Esophagus (tissue), 2 donors: ENCODE data around the gene SETD2. TPM values are rescaled to one million over a fixed set of nuclear protein-coding genes. Genes with fewer than 3 reads are reported as not detected.

Source experiments
- H3K27ac ChIP-seq, 2 donors: one replicate each; pipeline ENCODE4 v1.5.1; 2013; ENCODE audit warnings: low read depth in 2 of 2, mild to moderate bottlenecking in 2 of 2, inconsistent platforms in 1 of 2, low read length in 1 of 2, moderate library complexity in 1 of 2
- H3K27me3 ChIP-seq, 2 donors: one replicate each; pipeline ENCODE4 v1.6.1; 2013; ENCODE audit warnings: low read length in 2 of 2, control low read depth in 1 of 2, mild to moderate bottlenecking in 1 of 2; ENCODE audit not compliant: insufficient read depth in 2 of 2, control insufficient read depth in 1 of 2
- H3K36me3 ChIP-seq, 2 donors: one replicate each; pipeline ENCODE4 v1.6.1; 2013; ENCODE audit warnings: low read length in 1 of 2; ENCODE audit not compliant: control insufficient read depth in 2 of 2, insufficient read depth in 2 of 2
- H3K4me1 ChIP-seq, 2 donors: one replicate each; pipeline ENCODE4 v1.6.1; 2013; ENCODE audit warnings: low read length in 1 of 2; ENCODE audit not compliant: control insufficient read depth in 2 of 2, insufficient read depth in 2 of 2
- H3K4me3 ChIP-seq, 2 donors: one replicate each; pipeline ENCODE4 v1.5.1; 2013; ENCODE audit warnings: low read length in 2 of 2, mild to moderate bottlenecking in 2 of 2, low read depth in 1 of 2, moderate library complexity in 1 of 2
- H3K9me3 ChIP-seq, 2 donors: one replicate each; pipeline ENCODE4 v1.6.1; 2013; ENCODE audit warnings: mild to moderate bottlenecking in 2 of 2, low read depth in 1 of 2, low read length in 1 of 2, moderate library complexity in 1 of 2; ENCODE audit not compliant: control insufficient read depth in 2 of 2, insufficient read depth in 1 of 2
- WGBS, 2 donors: extraction: QIAGEN DNeasy Blood & Tissue Kit; methylation state at CpG; one replicate each; pipeline ENCODE4 v1.1.7; 2013; 5-methylcytosine and 5-hydroxymethylcytosine counted together
- polyA plus RNA-seq, 2 donors: library from polyadenylated mRNA; stranded (reverse); fragments of 200-250 nt; gene quantifications; one replicate each; pipeline ENCODE4 v1.2.3, GENCODE V29; 2013
- donor health status: healthy with polysubstance abuse.
- donor health status: Bipolar disorder and iron deficiency.

The SETD2 gene
- polyA plus RNA-seq, 2 donors = 9.0 to 11.7 TPM

DNA sequence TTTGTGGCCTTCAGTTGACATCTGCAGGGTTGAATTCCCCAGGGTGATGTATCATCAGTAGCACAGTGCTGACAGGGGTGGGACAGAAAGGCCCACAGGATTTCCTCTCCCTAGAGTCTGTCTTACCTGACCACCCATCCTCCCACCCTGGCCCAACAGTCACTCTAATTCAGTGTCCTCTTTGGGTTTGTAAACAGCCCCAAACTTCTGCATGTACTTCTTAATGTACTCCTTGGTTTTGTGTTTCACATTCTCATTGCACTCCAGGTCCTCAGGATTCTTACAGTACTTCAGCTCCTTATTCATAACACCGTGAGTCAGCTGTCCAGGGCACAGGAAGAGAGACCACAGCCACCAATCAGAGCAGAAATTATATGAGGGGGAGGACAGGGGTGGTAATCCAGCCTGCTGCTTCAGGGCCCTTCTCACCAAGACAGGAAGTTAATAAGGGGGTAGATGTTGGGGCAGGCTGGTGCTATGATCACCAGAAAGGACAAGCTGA is 146.9 kb downstream of the SETD2 start:
- Histone ChIP-seq H3K27me3 (no peaks in the 10 kb centered on the region), H3K27ac (no peak overlapping the region), H3K4me1 (no peaks in the 10 kb centered on the region), H3K9me3 (no peaks in the 10 kb centered on the region), H3K36me3 (peaks cover 0 to 20% of the 10 kb centered on the region in 2 donors), H3K4me3 (no peak overlapping the region)
- 57 to 65% methylated on average over 1 of the region's 1 CpG for WGBS, 2 donors

DNA sequence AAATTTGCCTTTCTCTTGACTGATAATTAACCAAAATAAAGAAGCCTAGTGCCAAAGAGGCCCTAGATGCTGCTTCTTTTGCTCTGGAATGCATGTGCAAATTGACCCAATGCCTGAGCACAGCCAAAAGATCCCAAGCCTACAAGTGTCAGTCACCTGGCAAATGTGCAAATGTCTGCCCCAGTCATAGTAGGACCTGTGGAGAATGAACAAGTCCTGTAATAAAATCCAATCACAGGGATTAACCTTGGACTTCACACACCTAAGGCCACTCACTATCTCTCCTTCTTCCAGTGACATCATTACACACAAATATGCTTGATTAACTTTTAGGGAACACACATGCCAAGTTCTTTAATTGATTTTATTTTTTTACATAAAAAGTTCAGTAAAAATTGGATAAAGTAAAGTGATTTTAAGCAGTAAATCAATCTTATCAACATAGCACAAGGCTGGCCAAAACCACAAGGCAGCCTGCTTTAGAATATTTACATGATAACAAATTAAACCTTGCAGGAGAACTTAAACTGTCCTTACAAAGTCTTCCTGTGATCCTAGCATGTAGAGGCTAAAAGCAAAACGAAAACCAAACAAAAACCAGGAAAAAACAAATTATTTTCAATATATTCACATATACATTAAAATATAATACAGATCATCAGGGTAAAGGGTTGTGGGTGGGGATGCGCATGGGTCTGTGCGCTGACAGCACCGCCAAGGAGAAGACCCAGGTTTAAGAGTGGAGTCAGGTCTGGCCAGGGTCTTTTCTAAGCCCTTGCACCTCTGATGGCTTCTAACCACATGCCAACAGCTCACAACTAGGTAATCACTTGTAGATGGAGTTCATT is 147.6 kb downstream of the SETD2 start:
- no peaks in the 10 kb centered on the region for H3K9me3 ChIP-seq
- H3K27ac ChIP-seq = no peak overlapping the region
- no peak overlapping the region for H3K4me3 ChIP-seq
- H3K27me3 ChIP-seq = no peaks in the 10 kb centered on the region
- 84 to 91% methylated on average over 4 of the region's 4 CpGs for WGBS, 2 donors
- H3K4me1 ChIP-seq = no peaks in the 10 kb centered on the region
- H3K36me3 ChIP-seq = peaks cover 0 to 20% of the 10 kb centered on the region in 2 donors

DNA sequence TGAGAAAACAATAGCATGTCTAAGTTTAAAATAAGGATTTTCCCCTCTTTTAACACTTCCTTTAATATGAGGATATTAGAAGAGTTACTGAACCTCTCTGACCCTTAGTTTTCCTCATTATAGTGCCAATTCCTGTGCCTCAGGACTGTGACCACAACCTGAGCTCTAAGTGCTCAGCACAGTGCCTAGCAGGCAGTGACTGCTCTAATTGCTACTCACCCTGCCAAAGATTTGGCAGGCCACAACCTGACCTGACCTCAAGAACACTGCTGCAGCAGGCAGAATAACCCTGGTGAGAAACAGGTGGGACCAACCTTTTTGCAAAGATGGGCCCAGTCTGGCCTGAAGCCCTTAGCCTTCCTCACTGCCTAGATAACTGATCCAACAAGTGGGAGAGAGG is 148.8 kb downstream of the SETD2 start:
- H3K27me3 ChIP-seq = no peaks in the 10 kb centered on the region
- H3K27ac ChIP-seq = no peak overlapping the region
- H3K36me3 ChIP-seq = peaks cover 0 to 23% of the 10 kb centered on the region in 2 donors
- H3K9me3 ChIP-seq = no peaks in the 10 kb centered on the region
- no peak overlapping the region for H3K4me3 ChIP-seq
- H3K4me1 ChIP-seq = peaks cover 0 to 1% of the 10 kb centered on the region in 2 donors

DNA sequence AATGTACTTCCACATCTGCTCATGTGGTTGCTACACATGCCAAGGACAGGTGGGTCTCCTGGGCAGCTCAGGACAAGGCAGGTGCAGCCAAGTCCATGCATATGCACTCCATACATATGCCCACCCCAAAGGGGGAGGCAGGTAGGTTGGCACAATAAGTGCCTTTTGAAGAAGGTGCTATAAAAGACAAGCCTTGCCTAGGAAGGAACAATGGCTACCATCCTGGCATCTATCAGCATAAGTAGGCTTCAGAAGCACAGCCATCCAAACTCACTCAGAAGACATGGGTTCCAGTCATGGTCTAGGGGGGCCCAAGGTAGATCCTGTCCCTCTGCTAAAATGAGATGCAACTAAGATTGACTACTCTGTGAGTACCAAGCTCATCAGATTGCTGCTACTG is 149.9 kb downstream of the SETD2 start:
- Histone ChIP-seq H3K36me3 (peaks cover 0 to 22% of the 10 kb centered on the region in 2 donors), H3K27ac (no peak overlapping the region), H3K4me3 (no peak overlapping the region), H3K27me3 (no peaks in the 10 kb centered on the region), H3K9me3 (no peaks in the 10 kb centered on the region), H3K4me1 (peaks cover 0 to 9% of the 10 kb centered on the region in 2 donors)

DNA sequence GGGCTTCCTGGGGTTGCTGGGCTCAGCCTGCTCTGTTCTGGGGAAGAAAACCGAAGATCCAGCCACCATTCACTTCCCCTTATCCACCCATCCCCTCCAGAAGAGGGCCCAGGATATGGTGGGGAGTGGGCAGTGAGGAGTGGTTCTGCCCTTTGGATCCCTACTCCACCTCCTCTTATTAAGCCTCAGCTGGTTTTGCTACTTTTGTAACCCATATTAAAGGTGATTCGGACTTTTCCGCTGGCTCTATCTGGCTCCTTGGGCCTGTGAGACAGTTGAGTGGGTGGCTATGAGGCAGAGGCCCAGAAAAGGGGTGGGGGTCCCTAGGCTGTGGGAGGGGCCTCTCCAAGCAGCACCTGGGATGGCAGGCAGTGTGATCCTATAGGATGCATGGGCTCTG is 150.7 kb downstream of the SETD2 start:
- peaks cover 0 to 11% of the 10 kb centered on the region in 2 donors for H3K4me1 ChIP-seq

DNA sequence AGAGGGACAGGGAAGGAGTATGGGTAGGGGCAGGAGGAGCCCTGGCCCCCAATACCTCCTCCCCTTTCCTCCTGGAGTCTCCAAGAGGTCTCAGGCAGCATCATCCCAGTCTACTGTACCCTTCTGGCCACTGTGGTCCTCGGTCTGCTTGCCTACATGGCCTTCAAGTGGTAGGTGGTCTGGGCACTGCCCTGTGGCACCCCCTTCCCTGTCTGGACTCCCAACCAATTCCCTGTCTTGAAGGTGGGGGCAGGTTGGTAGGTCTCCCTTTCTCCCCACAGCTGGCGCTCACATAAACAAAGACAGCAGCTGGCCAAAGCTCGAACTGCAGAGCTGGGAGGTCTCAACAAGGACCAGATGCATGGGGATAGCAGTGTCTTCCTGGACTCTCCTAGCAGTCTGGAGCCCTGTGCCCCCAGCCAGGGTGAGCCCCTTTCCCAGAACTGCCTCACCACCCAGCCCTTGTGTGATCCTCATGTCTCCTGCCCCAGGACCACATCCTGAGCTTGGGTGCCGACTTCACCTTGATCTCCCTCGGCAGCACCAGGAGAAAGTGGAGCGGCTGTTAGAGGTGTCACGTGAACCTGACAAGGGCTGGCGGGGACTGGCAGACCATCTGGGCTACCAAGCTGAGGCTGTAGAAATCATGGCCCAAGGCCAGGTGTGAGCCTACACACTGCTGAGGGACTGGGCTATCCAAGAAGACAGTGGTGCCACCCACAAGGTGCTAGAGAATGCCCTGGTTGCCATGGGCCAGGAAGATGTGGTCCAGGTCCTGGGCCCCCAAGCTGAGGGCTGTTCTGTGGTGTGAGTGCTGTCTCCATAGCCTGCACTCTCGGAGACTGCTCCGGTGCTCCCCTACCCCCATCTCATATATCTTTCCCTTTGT is 151.3 kb downstream of the SETD2 start:
- Histone ChIP-seq H3K4me3 (no peak overlapping the region), H3K27me3 (no peaks in the 10 kb centered on the region), H3K4me1 (peaks cover 0 to 11% of the 10 kb centered on the region in 2 donors), H3K36me3 (peaks cover 0 to 33% of the 10 kb centered on the region in 2 donors), H3K9me3 (no peaks in the 10 kb centered on the region), H3K27ac (no peak overlapping the region)
- WGBS, 2 donors = 82 to 87% methylated on average over 10 of the region's 10 CpGs

More for the DNA sequence above, 150.7 kb downstream of the SETD2 start:
- Histone ChIP-seq H3K27me3 (no peaks in the 10 kb centered on the region), H3K4me3 (no peak overlapping the region), H3K9me3 (no peaks in the 10 kb centered on the region), H3K36me3 (peaks cover 0 to 28% of the 10 kb centered on the region in 2 donors), H3K27ac (no peak overlapping the region)
- WGBS, 2 donors = 78 to 92% methylated on average over 3 of the region's 3 CpGs

DNA sequence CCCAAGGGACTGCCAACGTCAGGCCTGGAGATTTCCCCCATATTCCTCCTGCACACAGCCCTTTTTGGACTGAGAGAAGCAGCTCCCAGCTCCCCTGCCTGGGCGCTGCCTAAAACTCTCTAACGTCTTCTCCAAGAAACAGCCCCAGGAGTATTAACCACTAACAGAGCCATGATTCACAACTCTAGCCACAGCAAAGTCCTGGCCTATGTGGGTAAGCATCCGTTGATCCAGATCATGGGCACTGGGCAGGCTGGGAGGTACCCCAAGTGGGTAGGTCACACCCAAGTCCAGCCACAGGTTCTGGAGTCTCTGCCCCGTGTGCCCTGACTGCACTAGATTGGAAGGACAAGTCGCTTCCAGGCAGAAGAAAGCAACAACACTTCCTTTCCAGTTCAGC is 152.5 kb downstream of the SETD2 start:
- 72 to 82% methylated on average over 6 of the region's 6 CpGs for WGBS, 2 donors
- peaks cover 0 to 35% of the 10 kb centered on the region in 2 donors for H3K36me3 ChIP-seq
- no peaks in the 10 kb centered on the region for H3K27me3 ChIP-seq
- H3K4me1 ChIP-seq = peaks cover 0 to 11% of the 10 kb centered on the region in 2 donors
- no peak overlapping the region for H3K27ac ChIP-seq
- no peaks in the 10 kb centered on the region for H3K9me3 ChIP-seq
- no peak overlapping the region for H3K4me3 ChIP-seq

DNA sequence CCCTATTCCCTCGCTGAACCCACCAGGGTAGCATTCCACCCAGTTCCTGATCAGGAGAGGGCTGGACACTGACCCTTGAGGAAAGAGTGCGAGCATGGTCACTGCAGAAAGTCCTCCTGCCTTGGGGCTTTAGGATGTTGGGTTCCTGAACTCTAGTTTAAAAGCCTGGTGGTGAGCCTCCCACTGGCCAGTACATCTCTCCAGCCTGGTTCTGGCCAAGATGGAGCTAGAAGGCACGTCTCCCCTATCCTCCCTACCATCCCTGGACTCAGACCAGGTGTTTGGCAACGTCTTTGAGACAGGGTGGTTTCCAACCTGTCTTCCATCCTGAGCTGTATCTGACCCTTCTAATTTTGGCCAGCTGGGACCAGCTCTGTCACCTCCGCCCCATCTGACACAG is 153.0 kb downstream of the SETD2 start:
- WGBS, 2 donors = 80 to 84% methylated on average over 5 of the region's 5 CpGs
- Histone ChIP-seq H3K9me3 (no peaks in the 10 kb centered on the region), H3K4me3 (no peak overlapping the region), H3K36me3 (peaks cover 0 to 39% of the 10 kb centered on the region in 2 donors), H3K27me3 (no peaks in the 10 kb centered on the region), H3K4me1 (peaks cover 0 to 11% of the 10 kb centered on the region in 2 donors), H3K27ac (no peak overlapping the region)

DNA sequence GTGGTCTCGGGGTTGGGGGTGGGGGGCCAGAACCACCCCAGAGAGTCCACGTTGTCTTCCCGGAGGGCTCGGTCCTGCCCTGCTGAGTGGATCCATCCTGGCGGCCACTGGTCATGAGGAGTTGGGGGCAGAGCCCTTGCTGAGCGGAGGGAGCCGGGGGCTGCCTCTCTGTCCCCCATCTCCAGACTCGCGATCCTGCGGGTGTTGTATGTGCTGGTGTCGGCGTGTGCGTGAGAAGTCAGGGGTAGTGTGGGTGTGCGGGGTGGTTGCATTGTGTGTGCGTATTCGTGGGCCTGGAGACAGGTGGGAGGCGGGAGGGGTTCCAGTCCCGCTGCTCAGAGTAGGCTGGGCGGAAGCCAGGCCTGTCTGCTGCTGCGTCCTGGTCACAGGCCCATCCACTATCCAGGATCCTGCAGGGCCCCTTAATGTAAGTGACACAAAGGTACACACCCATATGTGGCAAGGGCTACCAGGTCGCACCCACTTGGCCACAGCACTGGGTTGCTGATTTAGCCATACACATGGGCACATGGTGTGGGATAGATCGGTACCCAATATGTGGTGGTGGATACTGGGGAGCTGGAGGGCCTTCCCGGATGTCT is 153.7 kb downstream of the SETD2 start:
- Histone ChIP-seq H3K4me3 (peak overlapping the region in 1 of 2 donors; percentile 49), H3K36me3 (peaks cover 0 to 42% of the 10 kb centered on the region in 2 donors), H3K27me3 (no peaks in the 10 kb centered on the region), H3K4me1 (peaks cover 0 to 11% of the 10 kb centered on the region in 2 donors), H3K27ac (peak overlapping the region; percentile 77 to 85), H3K9me3 (no peaks in the 10 kb centered on the region)
- WGBS, 2 donors = 79 to 87% methylated on average over 20 to 23 of the region's 23 CpGs
